Suprapubic skin (tissue), 4 donors: ENCODE results near the gene LDHB.

Source experiments
- POLR2A ChIP-seq, 2 donors: fragments of 450-650 bp; IDR thresholded peaks; one replicate each; pipeline ENCODE4 v1.6.1; 2017; ENCODE audit warnings: antibody characterized with exemption in 2 of 2, mild to moderate bottlenecking in 2 of 2, moderate library complexity in 2 of 2
- POLR2AphosphoS5 ChIP-seq, 3 donors: sonication (generic); formaldehyde crosslinking; IDR thresholded peaks; one replicate each; pipeline ENCODE4 v1.6.1; 2017; ENCODE audit warnings: antibody characterized with exemption in 3 of 3
- TF ChIP-seq, protein P1 (sequence below), 2 donors: fragments of 200-600 bp in 1 of 2; fragments of 450-650 bp in 1 of 2; sonication (generic) in 1 of 2; IDR thresholded peaks; one replicate each; pipeline ENCODE4 v1.5.1; 2016 to 2019; ENCODE audit warnings: antibody characterized with exemption in 2 of 2, mild to moderate bottlenecking in 1 of 2, moderate library complexity in 1 of 2

- TF ChIP-seq POLR2AphosphoS5 (IDR thresholded peaks at IDR 0.05) (no peak), POLR2A (IDR thresholded peaks at IDR 0.05) (no peak)
- TF ChIP-seq, protein P1, sequence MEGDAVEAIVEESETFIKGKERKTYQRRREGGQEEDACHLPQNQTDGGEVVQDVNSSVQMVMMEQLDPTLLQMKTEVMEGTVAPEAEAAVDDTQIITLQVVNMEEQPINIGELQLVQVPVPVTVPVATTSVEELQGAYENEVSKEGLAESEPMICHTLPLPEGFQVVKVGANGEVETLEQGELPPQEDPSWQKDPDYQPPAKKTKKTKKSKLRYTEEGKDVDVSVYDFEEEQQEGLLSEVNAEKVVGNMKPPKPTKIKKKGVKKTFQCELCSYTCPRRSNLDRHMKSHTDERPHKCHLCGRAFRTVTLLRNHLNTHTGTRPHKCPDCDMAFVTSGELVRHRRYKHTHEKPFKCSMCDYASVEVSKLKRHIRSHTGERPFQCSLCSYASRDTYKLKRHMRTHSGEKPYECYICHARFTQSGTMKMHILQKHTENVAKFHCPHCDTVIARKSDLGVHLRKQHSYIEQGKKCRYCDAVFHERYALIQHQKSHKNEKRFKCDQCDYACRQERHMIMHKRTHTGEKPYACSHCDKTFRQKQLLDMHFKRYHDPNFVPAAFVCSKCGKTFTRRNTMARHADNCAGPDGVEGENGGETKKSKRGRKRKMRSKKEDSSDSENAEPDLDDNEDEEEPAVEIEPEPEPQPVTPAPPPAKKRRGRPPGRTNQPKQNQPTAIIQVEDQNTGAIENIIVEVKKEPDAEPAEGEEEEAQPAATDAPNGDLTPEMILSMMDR (IDR thresholded peaks at IDR 0.05) = no peak
Measured at GRCh38 chr12:21585485-21585884, 72.2 kb downstream of the LDHB start.
